Measurements from ENCODE around the gene MUC6. TPM values are rescaled to one million over a fixed set of nuclear protein-coding genes. Genes with fewer than 3 reads are reported as not detected.

MUC6 gene
- total RNA-seq, 2 donors from 2014 or later, result not detected

- Histone ChIP-seq H3K27ac (no peak overlapping the region), H3K9me3 (no peaks in the 10 kb centered on the region), H3K4me1 (no peaks in the 10 kb centered on the region), H3K36me3 (no peaks in the 10 kb centered on the region), H3K4me3 (no peak overlapping the region), H3K27me3 (no peaks in the 10 kb centered on the region)
- TF ChIP-seq, protein P1, sequence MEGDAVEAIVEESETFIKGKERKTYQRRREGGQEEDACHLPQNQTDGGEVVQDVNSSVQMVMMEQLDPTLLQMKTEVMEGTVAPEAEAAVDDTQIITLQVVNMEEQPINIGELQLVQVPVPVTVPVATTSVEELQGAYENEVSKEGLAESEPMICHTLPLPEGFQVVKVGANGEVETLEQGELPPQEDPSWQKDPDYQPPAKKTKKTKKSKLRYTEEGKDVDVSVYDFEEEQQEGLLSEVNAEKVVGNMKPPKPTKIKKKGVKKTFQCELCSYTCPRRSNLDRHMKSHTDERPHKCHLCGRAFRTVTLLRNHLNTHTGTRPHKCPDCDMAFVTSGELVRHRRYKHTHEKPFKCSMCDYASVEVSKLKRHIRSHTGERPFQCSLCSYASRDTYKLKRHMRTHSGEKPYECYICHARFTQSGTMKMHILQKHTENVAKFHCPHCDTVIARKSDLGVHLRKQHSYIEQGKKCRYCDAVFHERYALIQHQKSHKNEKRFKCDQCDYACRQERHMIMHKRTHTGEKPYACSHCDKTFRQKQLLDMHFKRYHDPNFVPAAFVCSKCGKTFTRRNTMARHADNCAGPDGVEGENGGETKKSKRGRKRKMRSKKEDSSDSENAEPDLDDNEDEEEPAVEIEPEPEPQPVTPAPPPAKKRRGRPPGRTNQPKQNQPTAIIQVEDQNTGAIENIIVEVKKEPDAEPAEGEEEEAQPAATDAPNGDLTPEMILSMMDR (IDR thresholded peaks at IDR 0.05), result no peak
- no peak for DNase-seq (ENCODE audit: low spot score)
These were observed 9.7 kb downstream of the MUC6 start for GRCh38 chr11:1026641-1027482.

- TF ChIP-seq, protein P1 (IDR thresholded peaks at IDR 0.05), result no peak
- H3K36me3 ChIP-seq, result no peaks in the 10 kb centered on the region
- no peaks in the 10 kb centered on the region for H3K4me1 ChIP-seq
- H3K27ac ChIP-seq, result no peak overlapping the region
- no peaks in the 10 kb centered on the region for H3K9me3 ChIP-seq
- no peak overlapping the region for H3K4me3 ChIP-seq
- DNase-seq (ENCODE audit: low spot score), result no peak
- H3K27me3 ChIP-seq, result no peaks in the 10 kb centered on the region
These were observed 10.4 kb downstream of the MUC6 start for GRCh38 chr11:1026163-1026450.

GRCh38 chr11:1025410-1026162 lies 10.9 kb downstream of the MUC6 start:
- H3K4me1 ChIP-seq, result no peaks in the 10 kb centered on the region
- no peaks in the 10 kb centered on the region for H3K27me3 ChIP-seq
- TF ChIP-seq, protein P1 (IDR thresholded peaks at IDR 0.05), result no peak
- no peaks in the 10 kb centered on the region for H3K36me3 ChIP-seq
- H3K4me3 ChIP-seq, result no peak overlapping the region
- no peaks in the 10 kb centered on the region for H3K9me3 ChIP-seq
- H3K27ac ChIP-seq, result no peak overlapping the region
- no peak for DNase-seq (ENCODE audit: low spot score)

DNA sequence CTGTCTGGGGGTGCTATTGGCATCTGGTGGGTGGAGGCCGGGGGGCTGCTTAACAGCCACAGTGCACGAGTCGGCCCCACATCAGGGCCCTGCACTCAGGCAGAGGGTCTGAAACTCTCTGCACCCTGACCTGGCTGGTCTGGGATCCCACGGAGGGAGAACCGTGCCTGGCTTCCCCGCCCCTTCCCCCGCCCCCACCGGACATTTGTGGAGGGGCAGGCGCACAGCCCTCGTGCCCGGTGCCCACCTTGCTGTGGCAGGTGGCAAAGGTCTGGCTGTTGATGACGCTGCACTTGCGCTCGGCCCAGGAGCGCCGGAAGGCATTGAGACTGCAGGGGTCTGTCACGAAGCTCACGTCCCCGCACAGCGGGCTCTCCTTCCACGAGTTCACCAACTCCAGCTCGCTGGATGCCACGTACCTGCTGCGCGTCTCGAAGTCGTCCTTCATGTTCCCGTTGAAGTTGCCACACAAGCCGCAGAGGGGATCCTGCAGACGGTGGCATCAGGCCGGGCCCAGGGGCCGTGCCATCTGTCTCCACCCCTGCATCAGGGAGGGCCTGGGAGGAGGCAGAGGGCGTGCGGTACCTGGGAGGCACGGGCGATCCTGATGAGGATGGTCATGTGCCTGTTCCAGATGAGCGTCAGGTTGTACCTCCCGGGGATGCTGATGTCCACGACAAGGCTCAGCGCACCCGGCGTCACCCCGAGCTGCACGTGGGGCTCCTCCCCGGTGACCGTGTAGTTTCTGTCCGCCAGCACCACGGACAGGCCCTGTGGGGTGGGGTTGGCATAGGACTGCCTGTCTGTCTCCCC lies 11.7 kb downstream of the MUC6 start:
- H3K27ac ChIP-seq, result no peak overlapping the region
- no peaks in the 10 kb centered on the region for H3K36me3 ChIP-seq
- no peak overlapping the region for H3K4me3 ChIP-seq
- TF ChIP-seq, protein P1 (IDR thresholded peaks at IDR 0.05), result no peak
- H3K4me1 ChIP-seq, result no peaks in the 10 kb centered on the region
- H3K27me3 ChIP-seq, result no peaks in the 10 kb centered on the region
- no peaks in the 10 kb centered on the region for H3K9me3 ChIP-seq
- no peak for DNase-seq (ENCODE audit: low spot score)

- TF ChIP-seq, protein P1 (IDR thresholded peaks at IDR 0.05), result no peak
- no peak overlapping the region for H3K4me3 ChIP-seq
- no peaks in the 10 kb centered on the region for H3K4me1 ChIP-seq
- H3K9me3 ChIP-seq, result no peaks in the 10 kb centered on the region
- no peak for DNase-seq (ENCODE audit: low spot score)
- H3K27ac ChIP-seq, result no peak overlapping the region
- H3K36me3 ChIP-seq, result no peaks in the 10 kb centered on the region
- no peaks in the 10 kb centered on the region for H3K27me3 ChIP-seq
These were observed 12.5 kb downstream of the MUC6 start for GRCh38 chr11:1023811-1024596.
